Stimulated activated CD8-positive, alpha-beta memory T cell treated with anti-CD3 and anti-CD28 coated beads, Interleukin-15, amount 100 ng/mL, for 1 hour (primary cell): ENCODE results near the gene ZDHHC3.
"Not testable (repeated sequence)": the region's sequence is repeated elsewhere in the genome, so short reads cannot be mapped to it uniquely, and the experiment has no call there.

Source experiments
- DNase-seq: peaks from one replicate; pipeline ENCODE4 v3.0.0-alpha.2; 2020; ENCODE audit warnings: low read depth

Gene ZDHHC3

GRCh38 chr3:44963571-44964325 is 12.2 kb downstream of the ZDHHC3 start:
- no peak for DNase-seq

- no peak for DNase-seq
Measured at GRCh38 chr3:44962621-44963393, 13.2 kb downstream of the ZDHHC3 start.

GRCh38 chr3:44961888-44962287 is 14.1 kb downstream of the ZDHHC3 start:
- DNase-seq = no peak

- no peak for DNase-seq
Measured at GRCh38 chr3:44960387-44961026, 15.5 kb downstream of the ZDHHC3 start.

GRCh38 chr3:44958386-44958785 is 17.6 kb downstream of the ZDHHC3 start:
- DNase-seq = no peak

GRCh38 chr3:44957986-44958385 is 18.0 kb downstream of the ZDHHC3 start:
- DNase-seq = no peak

GRCh38 chr3:44955917-44956316 is 20.1 kb downstream of the ZDHHC3 start:
- DNase-seq = no peak

GRCh38 chr3:44954962-44955361 is 21.0 kb downstream of the ZDHHC3 start:
- DNase-seq = no peak

- no peak for DNase-seq
Measured at GRCh38 chr3:44954304-44954703, 21.7 kb downstream of the ZDHHC3 start.

- no peak for DNase-seq
Measured at GRCh38 chr3:44952689-44953088, 23.3 kb downstream of the ZDHHC3 start.

- DNase-seq = no peak
Measured at GRCh38 chr3:44950275-44950734, 25.7 kb downstream of the ZDHHC3 start.

- DNase-seq = not testable (repeated sequence)
Measured at GRCh38 chr3:44949770-44950169, 26.2 kb downstream of the ZDHHC3 start.

GRCh38 chr3:44948239-44948638 is 27.7 kb downstream of the ZDHHC3 start:
- no peak for DNase-seq

GRCh38 chr3:44942202-44942921 is 33.6 kb downstream of the ZDHHC3 start:
- DNase-seq = no peak

- DNase-seq = no peak
Measured at GRCh38 chr3:44939581-44940036, 36.4 kb downstream of the ZDHHC3 start.

- DNase-seq = no peak
Measured at GRCh38 chr3:44932986-44933944, 42.7 kb downstream of the ZDHHC3 start.

- DNase-seq = no peak
Measured at GRCh38 chr3:44932271-44932670, 43.7 kb downstream of the ZDHHC3 start.

GRCh38 chr3:44931791-44932190 is 44.2 kb downstream of the ZDHHC3 start:
- no peak for DNase-seq

GRCh38 chr3:44930911-44931310 is 45.1 kb downstream of the ZDHHC3 start:
- no peak for DNase-seq

GRCh38 chr3:44929782-44930181 is 46.2 kb downstream of the ZDHHC3 start:
- no peak for DNase-seq

- DNase-seq = no peak
Measured at GRCh38 chr3:44927371-44927770, 48.6 kb downstream of the ZDHHC3 start.
